Raji (cell line): ENCODE measurements around the gene STEAP1.

Experiments used
- POLR2A ChIP-seq: IDR thresholded peaks from 2 replicates; pipeline ENCODE4 v1.6.1; 2011; ENCODE audit warnings: low read depth, low read length, control low read depth; ENCODE audit not compliant: insufficient read depth

The STEAP1 gene

DNA sequence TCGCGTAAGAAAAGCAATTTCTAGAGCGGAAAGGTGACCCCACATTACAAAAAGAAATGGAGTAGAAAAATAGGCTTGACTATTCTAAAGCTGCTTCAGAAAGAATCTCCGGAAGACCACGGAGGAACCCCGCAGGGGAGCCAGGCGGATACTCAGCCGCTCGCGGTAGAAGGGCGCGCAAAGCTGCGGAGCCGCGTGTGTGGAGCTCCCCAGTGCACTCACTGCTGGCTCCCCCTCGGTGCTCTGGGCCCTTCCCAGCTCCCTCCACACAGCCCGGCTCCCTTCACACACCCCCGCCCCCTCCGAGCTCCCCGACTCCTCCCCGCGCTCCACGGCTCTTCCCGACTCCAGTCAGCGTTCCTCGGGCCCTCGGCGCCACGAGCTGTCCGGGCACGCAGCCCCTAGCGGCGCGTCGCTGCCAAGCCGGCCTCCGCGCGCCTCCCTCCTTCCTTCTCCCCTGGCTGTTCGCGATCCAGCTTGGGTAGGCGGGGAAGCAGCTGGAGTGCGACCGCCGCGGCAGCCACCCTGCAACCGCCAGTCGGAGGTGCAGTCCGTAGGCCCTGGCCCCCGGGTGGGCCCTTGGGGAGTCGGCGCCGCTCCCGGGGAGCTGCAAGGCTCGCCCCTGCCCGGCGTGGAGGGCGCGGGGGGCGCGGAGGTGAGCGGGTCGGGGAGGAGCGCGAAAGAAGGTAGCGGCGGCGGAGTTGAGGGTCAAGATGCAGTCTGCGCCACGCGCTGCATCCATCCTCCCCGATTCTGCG is 57.3 kb downstream of the STEAP1 start, which contains the start of gene STEAP2:
TSS of gene STEAP2 (plus strand) at position 350 of the 758 bp plus-strand sequence. CDS start 13,343 bp downstream, outside the sequence.
- no peak for TF ChIP-seq POLR2A

DNA sequence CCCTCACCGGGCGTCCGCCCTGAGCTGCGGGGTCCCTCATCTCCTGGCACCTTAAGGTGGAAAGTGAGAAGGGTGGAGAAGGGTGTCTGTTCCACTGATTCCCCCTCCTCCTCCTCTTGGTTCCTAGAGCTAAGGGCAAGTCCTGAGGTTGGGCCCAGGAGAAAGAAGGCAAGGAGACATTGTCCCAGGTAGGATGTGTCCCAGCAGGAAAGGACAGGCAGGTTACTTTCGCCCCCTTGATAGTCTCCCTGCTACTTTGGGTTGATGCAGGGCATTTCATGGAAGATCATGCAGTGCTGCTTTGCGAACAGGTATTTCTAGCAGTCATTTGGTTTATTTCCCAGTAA is 57.9 kb downstream of the STEAP1 start:
- TF ChIP-seq POLR2A, result no peak

DNA sequence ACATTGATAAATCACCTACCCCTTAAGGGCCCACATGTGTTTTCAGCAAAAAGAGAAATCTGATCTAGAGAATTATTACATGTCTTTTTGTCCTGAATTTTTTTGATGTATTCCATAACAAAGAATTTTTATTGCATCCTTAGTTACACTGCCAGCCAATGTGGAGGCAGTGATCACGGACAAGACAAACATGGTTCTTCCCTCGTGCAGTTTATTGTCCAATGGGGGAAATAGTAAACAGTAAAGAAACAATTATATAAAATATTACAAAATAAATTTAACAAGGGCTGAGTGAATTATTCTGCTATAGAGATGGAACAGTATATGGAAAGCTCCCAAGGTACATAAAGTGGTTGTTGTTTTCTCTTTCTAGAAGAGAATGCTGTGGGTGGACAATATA is 59.3 kb downstream of the STEAP1 start:
- TF ChIP-seq POLR2A, result no peak
